NB4 (cell line): ENCODE results near the gene GLI3.

Experiments
- CTCF ChIP-seq: IDR thresholded peaks from one replicate; pipeline ENCODE4 v1.5.1; 2012; ENCODE audit warnings: low read depth, low read length
- MAX ChIP-seq: IDR thresholded peaks from 2 replicates; pipeline ENCODE4 v1.6.1; 2011; ENCODE audit warnings: low read depth, low read length
- POLR2A ChIP-seq: IDR thresholded peaks from 2 replicates; pipeline ENCODE4 v1.6.1; 2011; ENCODE audit warnings: mild to moderate bottlenecking; ENCODE audit not compliant: insufficient read length; ENCODE audit errors: extremely low read depth

GRCh38 chr7:42070068-42070467 is 166.9 kb downstream of the GLI3 start:
- no peak for TF ChIP-seq CTCF
- no peak for TF ChIP-seq MAX
- TF ChIP-seq POLR2A: no peak
